Effector memory CD8-positive, alpha-beta T cell (primary cell): ENCODE data around the gene TET3.

Experiments
- ATAC-seq: fragments of 150-1000 bp; cut with Tn5 transposase; replicated peaks from 2 replicates; pipeline ENCODE4 v1.10.0; 2021; ENCODE audit warnings: mild to moderate bottlenecking, moderate library complexity
- DNase-seq, 3 experiments: peaks; one replicate each; pipeline ENCODE4 v3.0.0; 2021
- H3K27ac Mint-ChIP-seq, 2 donors: one replicate each; pipeline ENCODE4 v1.8.0; 2022; ENCODE audit warnings: mild to moderate bottlenecking in 2 of 2, mixed read lengths in 2 of 2, moderate library complexity in 2 of 2
- H3K27me3 Mint-ChIP-seq, 2 donors: one replicate each; pipeline ENCODE4 v1.8.0; 2022; ENCODE audit warnings: mixed read lengths in 2 of 2
- H3K36me3 Mint-ChIP-seq: one replicate; pipeline ENCODE4 v1.8.0; 2022; ENCODE audit warnings: mild to moderate bottlenecking, moderate library complexity, mixed read lengths; ENCODE audit not compliant: insufficient read depth
- H3K4me1 Mint-ChIP-seq, 2 donors: one replicate each; pipeline ENCODE4 v1.8.0; 2022; ENCODE audit warnings: low read depth in 2 of 2, mixed read lengths in 2 of 2
- H3K4me3 Mint-ChIP-seq, 2 donors: one replicate each; pipeline ENCODE4 v1.8.0; 2022; ENCODE audit warnings: mild to moderate bottlenecking in 2 of 2, mixed read lengths in 2 of 2, moderate library complexity in 2 of 2
- H3K9me3 Mint-ChIP-seq, 2 donors: one replicate each; pipeline ENCODE4 v1.8.0; 2022; ENCODE audit warnings: mixed read lengths in 2 of 2

The TET3 gene

GRCh38 chr2:74027496-74027895 is 42.8 kb downstream of the TET3 start:
- Mint-ChIP-seq H3K4me3 (no peak overlapping the region), H3K4me1 (peaks cover 33 to 40% of the 10 kb centered on the region in 2 donors), H3K27ac (no peak overlapping the region), H3K27me3 (no peaks in the 10 kb centered on the region), H3K9me3 (no peaks in the 10 kb centered on the region), H3K36me3 (peaks cover 9% of the 10 kb centered on the region)
- ATAC-seq (no peak), DNase-seq (no peak)

GRCh38 chr2:74028290-74028689 is 43.6 kb downstream of the TET3 start:
- no peaks in the 10 kb centered on the region for H3K9me3 Mint-ChIP-seq
- peaks cover 41 to 48% of the 10 kb centered on the region in 2 donors for H3K4me1 Mint-ChIP-seq
- ATAC-seq: no peak
- no peak for DNase-seq
- H3K4me3 Mint-ChIP-seq: no peak overlapping the region
- no peak overlapping the region for H3K27ac Mint-ChIP-seq
- peaks cover 12% of the 10 kb centered on the region for H3K36me3 Mint-ChIP-seq
- no peaks in the 10 kb centered on the region for H3K27me3 Mint-ChIP-seq

- H3K4me1 Mint-ChIP-seq: peaks cover 43 to 50% of the 10 kb centered on the region in 2 donors
- DNase-seq (no peak), ATAC-seq (no peak)
- H3K27me3 Mint-ChIP-seq: no peaks in the 10 kb centered on the region
- H3K36me3 Mint-ChIP-seq: peaks cover 12% of the 10 kb centered on the region
- no peak overlapping the region for H3K27ac Mint-ChIP-seq
- H3K9me3 Mint-ChIP-seq: no peaks in the 10 kb centered on the region
- no peak overlapping the region for H3K4me3 Mint-ChIP-seq
Observed at GRCh38 chr2:74028741-74029140, 44.0 kb downstream of the TET3 start.

GRCh38 chr2:74029714-74030397 is 45.1 kb downstream of the TET3 start:
- peak overlapping the region; percentile 89 to 92 for H3K27ac Mint-ChIP-seq
- H3K4me1 Mint-ChIP-seq: peaks cover 41 to 56% of the 10 kb centered on the region in 2 donors
- peaks cover 12% of the 10 kb centered on the region for H3K36me3 Mint-ChIP-seq
- H3K27me3 Mint-ChIP-seq: no peaks in the 10 kb centered on the region
- ATAC-seq: no peak
- H3K9me3 Mint-ChIP-seq: no peaks in the 10 kb centered on the region
- DNase-seq: no peak
- H3K4me3 Mint-ChIP-seq: no peak overlapping the region

- Mint-ChIP-seq H3K4me3 (peak overlapping the region; percentile 62 to 84), H3K27ac (peak overlapping the region; percentile 89 to 92), H3K27me3 (no peaks in the 10 kb centered on the region), H3K4me1 (peaks cover 44 to 58% of the 10 kb centered on the region in 2 donors), H3K9me3 (no peaks in the 10 kb centered on the region), H3K36me3 (peaks cover 12% of the 10 kb centered on the region)
- ATAC-seq (no peak), DNase-seq (no peak)
Observed at GRCh38 chr2:74031221-74031620, 46.5 kb downstream of the TET3 start.

- no peaks in the 10 kb centered on the region for H3K27me3 Mint-ChIP-seq
- peaks cover 46 to 58% of the 10 kb centered on the region in 2 donors for H3K4me1 Mint-ChIP-seq
- H3K36me3 Mint-ChIP-seq: peaks cover 12% of the 10 kb centered on the region
- peak overlapping the region; percentile 77 to 84 for H3K4me3 Mint-ChIP-seq
- ATAC-seq (no peak), DNase-seq (no peak)
- H3K27ac Mint-ChIP-seq: peak overlapping the region; percentile 89 to 92
- H3K9me3 Mint-ChIP-seq: no peaks in the 10 kb centered on the region
Observed at GRCh38 chr2:74031959-74032287, 47.2 kb downstream of the TET3 start.

GRCh38 chr2:74033375-74033774 is 48.7 kb downstream of the TET3 start:
- H3K4me3 Mint-ChIP-seq: peak overlapping the region; percentile 77 to 84
- H3K36me3 Mint-ChIP-seq: peaks cover 12% of the 10 kb centered on the region
- peak overlapping the region; percentile 89 to 92 for H3K27ac Mint-ChIP-seq
- ATAC-seq (no peak), DNase-seq (no peak)
- H3K4me1 Mint-ChIP-seq: peaks cover 57 to 70% of the 10 kb centered on the region in 2 donors
- no peaks in the 10 kb centered on the region for H3K9me3 Mint-ChIP-seq
- no peaks in the 10 kb centered on the region for H3K27me3 Mint-ChIP-seq
